Activated CD4-positive, alpha-beta T cell treated with anti-CD3 and anti-CD28 coated beads for 36 hours (primary cell): ENCODE results near the gene OGFOD1. TPM values are rescaled to one million over a fixed set of nuclear protein-coding genes. Genes with fewer than 3 reads are reported as not detected.

Experiments
- total RNA-seq, 2 experiments: library from RNA; stranded (reverse); gene quantifications; one replicate each; pipeline ENCODE4 v1.2.3, GENCODE V29; 2021

Gene OGFOD1
- total RNA-seq, 2 experiments from 2014 or later = 56.2 to 64.1 TPM

Other genes starting within 250 kb of the OGFOD1 start
- 10 to 100 TPM; 34.0 to 48.0 TPM for gene AMFR, start 26.0 kb upstream of the OGFOD1 start, total RNA-seq
- 100 to 1,000 TPM; 333 to 349 TPM for gene NUDT21, start 222 bp upstream of the OGFOD1 start, total RNA-seq
- 10 to 100 TPM; 15.4 to 23.2 TPM for gene BBS2, start 68.5 kb downstream of the OGFOD1 start, total RNA-seq
- not detected for gene MT4, start 113.5 kb downstream of the OGFOD1 start, total RNA-seq
- 10 to 100 TPM; 10.6 to 27.0 TPM for gene MT3, start 138.0 kb downstream of the OGFOD1 start, total RNA-seq
- 100 to 1,000 TPM; 114 to 380 TPM for gene MT2A, start 157.0 kb downstream of the OGFOD1 start, total RNA-seq
- gene MT1E, start 174.2 kb downstream of the OGFOD1 start, total RNA-seq = 100 to 1,000 TPM in 1 of 2 experiments, 10 to 100 TPM in 1; 61.1 to 108 TPM
- gene MT1M, start 181.1 kb downstream of the OGFOD1 start, total RNA-seq = not detected
- gene MT1A, start 187.1 kb downstream of the OGFOD1 start, total RNA-seq = 1 to 10 TPM in 1 of 2 experiments, under 1 TPM in 1; 0.74 to 1.1 TPM
- not detected for gene MT1B, start 200.3 kb downstream of the OGFOD1 start, total RNA-seq
- gene MT1F, start 206.4 kb downstream of the OGFOD1 start, total RNA-seq = 1 to 10 TPM; 7.0 to 7.1 TPM
- 10 to 100 TPM; 14.7 TPM for gene MT1G, start 216.5 kb downstream of the OGFOD1 start, total RNA-seq
- under 1 TPM in 1 of 2 experiments, not detected in 1; 0.61 TPM for gene MT1H, start 218.3 kb downstream of the OGFOD1 start, total RNA-seq
- 10 to 100 TPM; 46.8 to 59.3 TPM for gene MT1X, start 230.9 kb downstream of the OGFOD1 start, total RNA-seq